H9 (cell line): ENCODE measurements around the gene SLC38A9. TPM values are rescaled to one million over a fixed set of nuclear protein-coding genes. Genes with fewer than 3 reads are reported as not detected.

Experiments
- DNase-seq: peaks from one replicate; pipeline ENCODE4 v3.0.0-alpha.2; 2017
- H2AFZ ChIP-seq: one replicate; pipeline ENCODE4 v1.6.1; 2013; ENCODE audit warnings: mild to moderate bottlenecking, low read length, control low read depth, moderate library complexity
- H2AK5ac ChIP-seq: 2 replicates; pipeline ENCODE4 v1.6.1; 2013; ENCODE audit warnings: low read length, control low read depth, mixed read lengths; ENCODE audit not compliant: insufficient read length
- H2BK120ac ChIP-seq: one replicate; pipeline ENCODE4 v1.6.1; 2013; ENCODE audit warnings: low read depth, mild to moderate bottlenecking, low read length, control low read depth, inconsistent platforms; ENCODE audit not compliant: poor library complexity, severe bottlenecking
- H2BK12ac ChIP-seq: 2 replicates; pipeline ENCODE4 v1.6.1; 2013; ENCODE audit warnings: low read length, control low read depth, mixed read lengths, low read depth; ENCODE audit not compliant: insufficient read length
- H2BK15ac ChIP-seq: 2 replicates; pipeline ENCODE4 v1.6.1; 2013; ENCODE audit warnings: low read depth, low read length, control low read depth
- H2BK20ac ChIP-seq: one replicate; pipeline ENCODE4 v1.6.1; 2013; ENCODE audit warnings: low read depth, mild to moderate bottlenecking, low read length, control low read depth, inconsistent platforms; ENCODE audit not compliant: poor library complexity, severe bottlenecking
- H2BK5ac ChIP-seq: 2 replicates; pipeline ENCODE4 v1.6.1; 2013; ENCODE audit warnings: low read length, control low read depth, mixed read lengths; ENCODE audit not compliant: insufficient read length
- H3K14ac ChIP-seq: 2 replicates; pipeline ENCODE4 v1.6.1; 2013; ENCODE audit warnings: low read length, control low read depth; ENCODE audit not compliant: insufficient read depth
- H3K18ac ChIP-seq: 2 replicates; pipeline ENCODE4 v1.6.1; 2013; ENCODE audit warnings: low read depth, mild to moderate bottlenecking, mixed read lengths, low read length, control low read depth; ENCODE audit not compliant: insufficient read length
- H3K23ac ChIP-seq: 2 replicates; pipeline ENCODE4 v1.6.1; 2013; ENCODE audit warnings: low read length, control low read depth, mixed read lengths, low read depth; ENCODE audit not compliant: insufficient read length
- H3K23me2 ChIP-seq: 2 replicates; pipeline ENCODE4 v1.6.1; 2013; ENCODE audit warnings: low read depth, mild to moderate bottlenecking, mixed read lengths, low read length, control low read depth; ENCODE audit not compliant: insufficient read length, poor library complexity, severe bottlenecking
- H3K27ac ChIP-seq: 2 replicates; pipeline ENCODE4 v1.5.1; 2013; ENCODE audit warnings: low read length, control low read depth, mixed read lengths, low read depth; ENCODE audit not compliant: insufficient read length
- H3K27me3 ChIP-seq: 2 replicates; pipeline ENCODE4 v1.6.1; 2013; ENCODE audit warnings: low read length, control low read depth, inconsistent platforms; ENCODE audit not compliant: insufficient read depth
- H3K4ac ChIP-seq: 2 replicates; pipeline ENCODE4 v1.6.1; 2013; ENCODE audit warnings: low read depth, mild to moderate bottlenecking, control low read depth, inconsistent platforms, low read length, moderate library complexity
- H3K4me1 ChIP-seq: 2 replicates; pipeline ENCODE4 v1.6.1; 2013; ENCODE audit warnings: low read length, control low read depth, inconsistent platforms; ENCODE audit not compliant: insufficient read depth
- H3K4me2 ChIP-seq: 2 replicates; pipeline ENCODE4 v1.6.1; 2013; ENCODE audit warnings: low read length, control low read depth, mixed read lengths; ENCODE audit not compliant: insufficient read length, insufficient read depth
- H3K56ac ChIP-seq: 2 replicates; pipeline ENCODE4 v1.6.1; 2013; ENCODE audit warnings: low read depth, mild to moderate bottlenecking, mixed read lengths, low read length, control low read depth; ENCODE audit not compliant: insufficient read length
- H3K79me1 ChIP-seq: 2 replicates; pipeline ENCODE4 v1.6.1; 2013; ENCODE audit warnings: low read depth, mild to moderate bottlenecking, moderate library complexity, low read length, control low read depth, inconsistent platforms; ENCODE audit not compliant: insufficient read depth, poor library complexity, severe bottlenecking
- H3K79me2 ChIP-seq: 2 replicates; pipeline ENCODE4 v1.6.1; 2013; ENCODE audit warnings: low read length, control low read depth, inconsistent platforms; ENCODE audit not compliant: insufficient read depth
- H3K9ac ChIP-seq: 2 replicates; pipeline ENCODE4 v1.6.1; 2013; ENCODE audit warnings: low read length, control low read depth, mixed read lengths; ENCODE audit not compliant: insufficient read length; ENCODE audit errors: extremely low read depth
- H3K9me3 ChIP-seq: one replicate; pipeline ENCODE4 v1.6.1; 2013; ENCODE audit warnings: low read depth, low read length, inconsistent platforms; ENCODE audit not compliant: control insufficient read depth
- H3T11ph ChIP-seq: one replicate; pipeline ENCODE4 v1.6.1; 2013; ENCODE audit warnings: mild to moderate bottlenecking, low read length, control low read depth, inconsistent platforms
- H4K20me1 ChIP-seq: one replicate; pipeline ENCODE4 v1.6.1; 2013; ENCODE audit not compliant: control insufficient read depth, insufficient read length, insufficient read depth
- H4K5ac ChIP-seq: 2 replicates; pipeline ENCODE4 v1.6.1; 2013; ENCODE audit warnings: low read depth, mild to moderate bottlenecking, mixed read lengths, low read length, control low read depth; ENCODE audit not compliant: insufficient read length
- H4K8ac ChIP-seq: replicated peaks from 2 replicates; pipeline ENCODE4 v1.6.1; 2013; ENCODE audit warnings: low read length, control low read depth, mixed read lengths, low read depth; ENCODE audit not compliant: insufficient read length
- H4K91ac ChIP-seq: 2 replicates; pipeline ENCODE4 v1.6.1; 2013; ENCODE audit warnings: low read depth, mild to moderate bottlenecking, moderate library complexity, mixed read lengths, low read length, control low read depth; ENCODE audit not compliant: insufficient read length
- H3K27ac Mint-ChIP-seq, 3 experiments: 2 replicates in 2 of 3; 3 replicates in 1 of 3; pipeline ENCODE4 v1.8.0; 2020 to 2021; ENCODE audit warnings: mixed read lengths in 3 of 3, mild to moderate bottlenecking in 1 of 3, moderate library complexity in 1 of 3
- H3K27me3 Mint-ChIP-seq: 2 replicates; pipeline ENCODE4 v1.8.0; 2021; ENCODE audit warnings: low read depth, mild to moderate bottlenecking, moderate library complexity, mixed read lengths
- H3K36me3 Mint-ChIP-seq, 3 experiments: 2 replicates in 2 of 3; 3 replicates in 1 of 3; pipeline ENCODE4 v1.8.0; 2020 to 2021; ENCODE audit warnings: low read depth in 3 of 3, mixed read lengths in 3 of 3; ENCODE audit not compliant: insufficient read depth in 1 of 3
- H3K4me1 Mint-ChIP-seq, 2 experiments: 2 replicates each; pipeline ENCODE4 v1.8.0; 2020; ENCODE audit warnings: mixed read lengths in 2 of 2
- H3K4me3 Mint-ChIP-seq, 2 experiments: 2 replicates in 1 of 2; 3 replicates in 1 of 2; pipeline ENCODE4 v1.8.0; 2020 to 2021; ENCODE audit warnings: mild to moderate bottlenecking in 2 of 2, mixed read lengths in 2 of 2, moderate library complexity in 1 of 2
- H3K9me3 Mint-ChIP-seq, 2 experiments: 2 replicates in 1 of 2; 3 replicates in 1 of 2; pipeline ENCODE4 v1.8.0; 2020; ENCODE audit warnings: mild to moderate bottlenecking in 2 of 2, mixed read lengths in 2 of 2, moderate library complexity in 1 of 2
- CTCF ChIP-seq: fragments of 200-600 bp; sonication (generic); conservative IDR thresholded peaks from 3 replicates; pipeline ENCODE4 v1.8.0; 2021; ENCODE audit warnings: antibody characterized with exemption, mild to moderate bottlenecking
- WGBS: extraction: QIAGEN DNeasy Blood & Tissue Kit; methylation state at CpG from one replicate; pipeline ENCODE4 v1.1.7; 2013; ENCODE audit warnings: missing lambda C conversion rate, low lambda C conversion rate, mixed read lengths; ENCODE audit not compliant: insufficient read length; ENCODE audit errors: extremely low coverage; 5-methylcytosine and 5-hydroxymethylcytosine counted together
- total RNA-seq: library from RNA; stranded (reverse); gene quantifications from 2 replicates; pipeline ENCODE4 v1.2.1, GENCODE V29; 2021

Gene SLC38A9
- total RNA-seq, 1 experiment from 2014 or later: 48.5 TPM

- Histone ChIP-seq H4K8ac (no peak overlapping the region), H3K4ac (no peak overlapping the region), H3K27me3 (no peaks in the 10 kb centered on the region), H3K23me2 (no peaks in the 10 kb centered on the region), H4K5ac (no peak overlapping the region), H3K18ac (no peak overlapping the region), H3K4me2 (no peak overlapping the region), H3K9ac (no peak overlapping the region), H2AK5ac (no peak overlapping the region), H2BK20ac (no peak overlapping the region), H3T11ph (no peak overlapping the region), H3K23ac (no peak overlapping the region), H3K56ac (no peak overlapping the region), H2AFZ (no peak overlapping the region), H3K27ac (no peak overlapping the region), H2BK12ac (no peak overlapping the region), H4K20me1 (no peaks in the 10 kb centered on the region), H2BK5ac (no peak overlapping the region), H3K9me3 (no peaks in the 10 kb centered on the region), H3K4me1 (no peaks in the 10 kb centered on the region), H2BK15ac (no peak overlapping the region), H4K91ac (no peak overlapping the region), H3K79me2 (no peaks in the 10 kb centered on the region), H2BK120ac (no peak overlapping the region), H3K14ac (no peak overlapping the region), H3K79me1 (no peaks in the 10 kb centered on the region)
- WGBS: no CpG with 5 or more reads among the region's 2 CpGs
- Mint-ChIP-seq H3K9me3 (no peaks in the 10 kb centered on the region), H3K27me3 (no peaks in the 10 kb centered on the region), H3K36me3 (peaks cover 0 to 6% (median 4%) of the 10 kb centered on the region in 3 experiments; a peak in 5 of 7 replicates), H3K27ac (peak overlapping the region in 1 of 3 experiments; percentile 78; a peak in 2 of 7 replicates), H3K4me1 (peaks cover 7 to 10% of the 10 kb centered on the region in 2 experiments), H3K4me3 (no peak overlapping the region)
- no peak for TF ChIP-seq CTCF
- DNase-seq: no peak
Observed at GRCh38 chr5:55680353-55680752, 31.8 kb downstream of the SLC38A9 start.
